Naive thymus-derived CD4-positive, alpha-beta T cell (primary cell): ENCODE data around the gene TPD52L2. TPM values are rescaled to one million over a fixed set of nuclear protein-coding genes. Genes with fewer than 3 reads are reported as not detected.
"Not testable (repeated sequence)": the region's sequence is repeated elsewhere in the genome, so short reads cannot be mapped to it uniquely, and the experiment has no call there.

Source experiments
- ATAC-seq: fragments of 150-1000 bp; cut with Tn5 transposase; 2 replicates; pipeline ENCODE4 v1.10.0; 2021; ENCODE audit warnings: mild to moderate bottlenecking, moderate library complexity
- CTCF ChIA-PET: fragments of 350-600 bp; sonication (Branson Sonifier 250); formaldehyde crosslinking; loops from one replicate; lab custom pipeline; 2021; ENCODE audit warnings: antibody characterized with exemption; lab: Charles Lee
- POLR2A ChIA-PET: fragments of 350-600 bp; sonication (Branson Sonifier 250); formaldehyde crosslinking; loops from one replicate; lab custom pipeline; 2021; ENCODE audit warnings: antibody characterized with exemption, inconsistent platforms; lab: Charles Lee
- DNase-seq, 9 donors: peaks; one replicate each; pipeline versions ENCODE4 v3.0.0 to v3.0.0-alpha.2; 2020 to 2022; ENCODE audit warnings: mixed read lengths in 1 of 9
- H3K27ac ChIP-seq: one replicate; pipeline ENCODE4 v1.7.0; 2013; ENCODE audit warnings: mild to moderate bottlenecking, low read depth, low read length, moderate library complexity
- H3K27me3 ChIP-seq, 2 donors: one replicate each; pipeline ENCODE4 v1.7.0; 2013; ENCODE audit warnings: low read length in 2 of 2, mild to moderate bottlenecking in 2 of 2, moderate library complexity in 2 of 2; ENCODE audit not compliant: control insufficient read depth in 2 of 2, insufficient read depth in 2 of 2
- H3K36me3 ChIP-seq, 3 experiments: 1 replicate in 2 of 3; 2 replicates in 1 of 3; pipeline ENCODE4 v1.7.0; 2013; ENCODE audit warnings: low read length in 3 of 3, mild to moderate bottlenecking in 3 of 3, moderate library complexity in 1 of 3; ENCODE audit not compliant: insufficient read depth in 3 of 3, control insufficient read depth in 2 of 3
- H3K4me1 ChIP-seq, 2 donors: one replicate each; pipeline ENCODE4 v1.7.0; 2013; ENCODE audit warnings: low read length in 2 of 2, mild to moderate bottlenecking in 2 of 2, moderate library complexity in 1 of 2; ENCODE audit not compliant: control insufficient read depth in 2 of 2, insufficient read depth in 2 of 2
- H3K4me3 ChIP-seq: 2 replicates; pipeline ENCODE4 v1.7.0; 2013; ENCODE audit warnings: mild to moderate bottlenecking, low read length
- H3K9me3 ChIP-seq, 3 experiments: 1 replicate in 2 of 3; 2 replicates in 1 of 3; pipeline ENCODE4 v1.7.0; 2013; ENCODE audit warnings: low read length in 3 of 3; ENCODE audit not compliant: control insufficient read depth in 2 of 3
- H3K27ac Mint-ChIP-seq, 9 donors: one replicate each; pipeline ENCODE4 v1.8.0; 2020 to 2022; ENCODE audit warnings: mixed read lengths in 9 of 9, mild to moderate bottlenecking in 8 of 9, moderate library complexity in 5 of 9, inconsistent platforms in 2 of 9
- H3K27me3 Mint-ChIP-seq, 5 donors: one replicate each; pipeline ENCODE4 v1.8.0; 2021 to 2022; ENCODE audit warnings: mixed read lengths in 5 of 5, mild to moderate bottlenecking in 1 of 5
- H3K36me3 Mint-ChIP-seq, 5 donors: one replicate each; pipeline ENCODE4 v1.8.0; 2020 to 2022; ENCODE audit warnings: mixed read lengths in 5 of 5, mild to moderate bottlenecking in 3 of 5, inconsistent platforms in 1 of 5
- H3K4me1 Mint-ChIP-seq, 7 donors: one replicate each; pipeline ENCODE4 v1.8.0; 2020 to 2022; ENCODE audit warnings: mixed read lengths in 7 of 7, mild to moderate bottlenecking in 3 of 7, inconsistent platforms in 1 of 7
- H3K4me3 Mint-ChIP-seq, 10 donors: one replicate each; pipeline ENCODE4 v1.8.0; 2020 to 2022; ENCODE audit warnings: mild to moderate bottlenecking in 10 of 10, mixed read lengths in 10 of 10, moderate library complexity in 6 of 10, inconsistent platforms in 2 of 10
- H3K9me3 Mint-ChIP-seq, 11 donors: one replicate each; pipeline ENCODE4 v1.8.0; 2020 to 2022; ENCODE audit warnings: mixed read lengths in 11 of 11, mild to moderate bottlenecking in 4 of 11, inconsistent platforms in 1 of 11, moderate library complexity in 1 of 11
- intact Hi-C, 2 donors: fragments of 100-400 bp; cut with micrococcal nuclease; formaldehyde crosslinking; loops; one replicate each; pipeline ENCODE4 v1.15.1; 2023
- polyA plus RNA-seq, 2 donors: library from polyadenylated mRNA; unstranded; fragments of 300-500 nt; fragmentation: Illumina TruSeq; gene quantifications; one replicate each; pipeline ENCODE4 v1.2.3, GENCODE V29; 2021
- total RNA-seq, 6 experiments: library from RNA in 5 of 6; stranded (reverse) in 5 of 6; gene quantifications; 1 replicate in 5 of 6; 2 replicates in 1 of 6; pipeline ENCODE4 v1.2.3 and lab custom pipeline; 2021 to 2026

The TPD52L2 gene
- total and polyA plus RNA-seq, 7 experiments from 2014 or later: 33.7 to 84.0 (median 47.5) TPM

DNA sequence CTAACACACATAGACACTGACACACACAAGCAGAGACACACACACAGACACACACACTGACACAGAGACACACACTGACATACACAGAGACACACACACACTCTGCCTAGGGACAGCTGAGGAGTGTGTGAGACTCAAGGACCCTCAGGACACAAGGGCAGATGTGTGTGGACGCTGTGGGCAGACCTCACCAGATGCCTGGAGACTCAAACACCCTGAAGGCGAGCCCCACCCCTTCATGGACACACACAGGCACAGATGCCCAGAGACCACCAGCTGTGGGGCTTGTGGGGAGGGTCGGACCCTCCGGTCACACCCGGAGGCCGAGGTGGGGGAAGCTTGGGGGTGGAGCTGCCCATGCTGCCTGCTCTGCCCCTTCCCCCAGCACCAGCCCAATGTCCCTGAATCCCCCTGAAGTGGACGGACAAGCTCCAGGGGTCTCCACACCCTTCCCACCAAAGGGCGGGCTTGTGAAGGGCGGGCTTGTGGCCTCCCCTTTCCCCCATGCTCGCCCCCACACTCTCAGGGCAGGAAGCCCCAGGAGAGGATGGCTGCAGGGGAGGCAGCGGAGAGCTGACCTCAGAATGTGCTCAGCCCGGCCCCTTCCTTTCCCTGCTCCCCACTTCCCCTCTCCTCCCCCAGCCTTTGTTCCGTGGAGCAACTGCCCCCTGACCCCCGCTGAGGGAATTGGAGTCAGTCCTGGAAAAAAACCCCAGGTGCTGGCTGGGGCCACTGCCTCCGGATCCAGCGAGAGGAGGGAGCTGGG, 17.6 kb upstream of the TPD52L2 start:
- DNase-seq (no peak), ATAC-seq (no peak)
- peaks cover 0 to 3% (median 0%) of the 10 kb centered on the region in 11 donors for H3K9me3 Mint-ChIP-seq
- Histone ChIP-seq H3K36me3 (no peaks in the 10 kb centered on the region), H3K4me3 (no peak overlapping the region), H3K27me3 (peaks cover 0 to 19% of the 10 kb centered on the region in 2 donors), H3K4me1 (peaks cover 0 to 9% of the 10 kb centered on the region in 2 donors), H3K9me3 (no peaks in the 10 kb centered on the region), H3K27ac (no peak overlapping the region)
- no peak overlapping the region for H3K4me3 Mint-ChIP-seq
- peaks cover 0 to 17% (median 4%) of the 10 kb centered on the region in 7 donors for H3K4me1 Mint-ChIP-seq
- no peaks in the 10 kb centered on the region for H3K36me3 Mint-ChIP-seq
- intact Hi-C loops: no loop called here
- peaks cover 20 to 46% (median 30%) of the 10 kb centered on the region in 5 donors for H3K27me3 Mint-ChIP-seq
- CTCF ChIA-PET: interaction anchor here (0.6 to 0.8 kb wide), 3 partner anchors 17 to 63 kb away, joined by 3 read pairs; no protein-coding TSS in a partner anchor
- H3K27ac Mint-ChIP-seq: no peak overlapping the region
- POLR2A ChIA-PET: interaction anchor here (0.6 to 1.0 kb wide), 2 partner anchors 29 to 327 kb away, joined by 3 to 5 read pairs; partner anchors contain the start of gene PPDPF

DNA sequence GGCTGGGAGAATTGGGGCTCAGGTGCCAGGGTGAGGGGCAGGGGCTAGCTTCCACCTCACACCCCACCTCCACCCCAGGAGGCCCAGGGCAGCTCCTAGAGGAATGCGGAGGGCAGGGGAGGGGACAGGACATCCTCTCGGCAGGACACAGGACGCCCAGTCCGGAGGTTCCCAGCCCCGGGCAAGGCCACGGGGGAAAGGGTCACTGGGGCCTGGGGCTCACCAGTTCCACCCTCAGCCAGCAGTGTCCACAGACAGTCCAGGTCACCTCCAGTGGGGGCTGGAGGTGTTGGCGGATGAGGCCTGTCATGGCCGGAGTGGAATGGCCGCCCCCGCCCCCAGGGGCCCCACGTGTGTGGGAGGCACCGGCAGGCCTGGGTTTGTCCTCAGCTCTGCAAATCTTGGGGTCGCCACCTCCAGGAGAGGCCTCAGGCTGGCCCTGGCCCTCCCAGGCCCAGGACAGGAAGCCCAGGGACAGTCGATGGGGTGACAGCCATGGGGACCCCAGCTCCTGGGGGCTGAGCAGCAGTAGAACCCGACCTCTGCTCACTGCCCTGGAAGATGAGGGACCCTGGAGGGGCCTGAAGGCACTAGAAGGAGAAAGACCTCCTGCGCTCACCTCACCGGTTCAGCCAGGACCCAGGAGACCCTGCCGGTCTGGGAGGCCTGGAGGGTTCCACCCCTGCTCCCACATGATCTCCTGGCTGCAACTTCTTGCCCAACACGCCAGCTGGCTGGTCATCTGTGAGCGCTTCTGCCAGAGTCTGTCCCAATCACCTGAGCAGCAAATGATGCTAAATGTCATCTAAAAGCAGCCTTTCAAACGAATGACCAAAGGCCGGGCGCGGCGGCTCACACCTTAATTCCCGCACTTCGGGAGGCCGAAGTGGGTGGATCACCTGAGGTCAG, 16.8 kb upstream of the TPD52L2 start:
- no peaks in the 10 kb centered on the region for H3K36me3 Mint-ChIP-seq
- ChIA-PET CTCF (interaction anchor here (0.6 to 0.8 kb wide), 3 partner anchors 16 to 64 kb away, joined by 3 read pairs; no protein-coding TSS in a partner anchor), POLR2A (no interaction called here)
- Histone ChIP-seq H3K36me3 (no peaks in the 10 kb centered on the region), H3K27me3 (peaks cover 0 to 19% of the 10 kb centered on the region in 2 donors), H3K4me3 (no peak overlapping the region), H3K27ac (no peak overlapping the region), H3K9me3 (no peaks in the 10 kb centered on the region), H3K4me1 (peaks cover 0 to 9% of the 10 kb centered on the region in 2 donors)
- ATAC-seq: no peak
- H3K9me3 Mint-ChIP-seq: peaks cover 0 to 3% (median 0%) of the 10 kb centered on the region in 11 donors
- peaks cover 14 to 39% (median 26%) of the 10 kb centered on the region in 5 donors for H3K27me3 Mint-ChIP-seq
- H3K4me1 Mint-ChIP-seq: peaks cover 0 to 17% (median 4%) of the 10 kb centered on the region in 7 donors
- no peak overlapping the region for H3K27ac Mint-ChIP-seq
- DNase-seq: no peak
- intact Hi-C loops: no loop called here
- no peak overlapping the region for H3K4me3 Mint-ChIP-seq

DNA sequence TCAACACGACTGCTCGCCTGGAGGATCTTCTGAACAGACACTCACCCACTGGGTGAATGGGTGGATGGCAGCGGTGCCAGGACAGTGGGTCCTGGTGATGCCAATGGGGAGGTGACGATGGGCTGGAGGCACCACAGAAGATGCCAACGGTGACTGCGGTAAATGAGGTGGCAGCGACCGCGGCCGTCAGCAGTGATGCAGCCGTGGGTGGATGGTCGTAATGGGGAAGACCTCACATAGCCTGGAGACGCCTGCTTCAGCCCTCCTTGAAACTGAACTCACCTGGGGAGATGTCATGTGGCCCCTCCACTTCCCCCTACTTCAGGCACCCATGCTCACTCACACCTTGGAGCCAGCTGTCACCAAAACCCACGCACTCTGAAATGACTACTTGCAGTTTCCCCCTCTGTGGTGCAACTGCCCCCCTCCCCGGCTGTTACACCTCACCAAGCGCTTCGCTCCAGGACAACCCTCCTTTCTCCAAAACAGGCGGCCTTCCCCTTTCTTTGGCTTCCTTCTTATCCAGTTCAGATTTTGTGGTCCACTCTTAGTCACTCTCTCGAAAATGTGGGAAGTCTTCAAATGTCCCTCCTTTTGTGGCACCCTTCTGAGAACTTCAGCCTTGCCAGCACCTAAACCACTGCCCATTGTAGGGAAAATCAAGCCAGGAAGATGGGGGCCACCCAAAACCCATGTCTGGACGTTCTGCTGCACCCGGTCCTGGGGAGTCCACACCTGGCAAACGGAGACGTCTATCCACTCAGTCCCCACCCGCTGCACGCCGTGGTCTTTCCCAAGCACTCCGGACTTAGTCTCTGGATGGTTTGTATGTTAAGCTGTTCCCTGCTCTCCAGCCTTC, 14.2 kb upstream of the TPD52L2 start:
- DNase-seq (no peak), ATAC-seq (peak; percentile 39)
- H3K9me3 ChIP-seq: no peaks in the 10 kb centered on the region
- Mint-ChIP-seq H3K4me3 (no peak overlapping the region), H3K9me3 (peaks cover 0 to 3% (median 0%) of the 10 kb centered on the region in 11 donors), H3K27me3 (peaks cover 0 to 16% (median 13%) of the 10 kb centered on the region in 5 donors), H3K4me1 (peaks cover 0 to 11% (median 3%) of the 10 kb centered on the region in 7 donors), H3K36me3 (no peaks in the 10 kb centered on the region), H3K27ac (peak overlapping the region in 2 of 9 donors; percentile 17 to 45)
- no peaks in the 10 kb centered on the region for H3K36me3 ChIP-seq
- peaks cover 0 to 9% of the 10 kb centered on the region in 2 donors for H3K27me3 ChIP-seq
- H3K27ac ChIP-seq: no peak overlapping the region
- no peak overlapping the region for H3K4me3 ChIP-seq
- ChIA-PET CTCF (no interaction called here), POLR2A (no interaction called here)
- H3K4me1 ChIP-seq: peaks cover 0 to 16% of the 10 kb centered on the region in 2 donors
- intact Hi-C loops: no loop called here

DNA sequence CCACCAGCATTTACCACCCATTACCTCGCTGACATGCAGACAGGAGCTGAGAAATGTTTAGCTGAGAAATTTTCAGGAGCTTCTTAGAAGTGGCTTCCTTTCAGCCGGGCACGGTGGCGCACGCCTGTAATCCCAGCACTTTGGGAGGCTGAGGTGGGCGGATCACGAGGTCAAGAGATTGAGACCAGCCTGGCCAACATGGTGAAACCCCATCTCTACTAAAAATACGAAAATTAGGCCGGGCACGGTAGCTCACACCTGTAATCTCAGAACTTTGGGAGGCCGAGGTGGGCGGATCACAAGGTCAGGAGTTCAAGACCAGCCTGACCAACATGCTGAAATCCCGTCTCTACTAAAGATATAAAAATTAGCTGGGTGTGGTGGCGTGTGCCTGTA, 13.5 kb upstream of the TPD52L2 start:
- H3K27ac Mint-ChIP-seq, H3K9me3 Mint-ChIP-seq, H3K4me3 ChIP-seq, H3K4me3 Mint-ChIP-seq, ATAC-seq, DNase-seq, H3K36me3 Mint-ChIP-seq, H3K36me3 ChIP-seq, CTCF ChIA-PET, H3K27me3 ChIP-seq, H3K9me3 ChIP-seq, intact Hi-C loops, POLR2A ChIA-PET, H3K4me1 Mint-ChIP-seq, H3K27ac ChIP-seq: not testable (repeated sequence)
- H3K4me1 ChIP-seq: peaks cover 0 to 16% of the 10 kb centered on the region in 2 donors
- peaks cover 0 to 13% (median 9%) of the 10 kb centered on the region in 5 donors for H3K27me3 Mint-ChIP-seq

DNA sequence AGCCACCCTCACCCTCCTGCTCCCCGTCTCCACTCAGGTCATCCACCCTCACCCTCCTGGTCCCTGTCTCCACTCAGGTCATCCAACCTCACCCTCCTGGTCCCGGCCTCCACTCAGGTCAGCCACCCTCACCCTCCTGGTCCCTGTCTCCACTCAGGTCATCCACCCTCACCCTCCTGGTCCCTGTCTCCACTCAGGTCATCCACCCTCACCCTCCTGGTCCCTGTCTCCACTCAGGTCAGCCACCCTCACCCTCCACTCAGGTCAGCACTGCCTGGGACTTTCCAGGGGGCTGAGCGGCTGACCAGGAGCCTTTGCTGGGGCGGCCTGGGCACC, 11.4 kb upstream of the TPD52L2 start:
- DNase-seq, H3K4me3 Mint-ChIP-seq, H3K27ac ChIP-seq, ATAC-seq, intact Hi-C loops, H3K9me3 Mint-ChIP-seq, H3K36me3 Mint-ChIP-seq, H3K9me3 ChIP-seq, H3K4me3 ChIP-seq, H3K27me3 ChIP-seq, H3K36me3 ChIP-seq: not testable (repeated sequence)
- Mint-ChIP-seq H3K4me1 (peaks cover 8 to 24% (median 20%) of the 10 kb centered on the region in 7 donors), H3K27me3 (peaks cover 0 to 13% (median 9%) of the 10 kb centered on the region in 5 donors), H3K27ac (peak overlapping the region in 1 of 9 donors; percentile 65)
- ChIA-PET POLR2A (interaction anchor here (0.7 kb wide), 1 partner anchor 29 kb away, joined by 3 read pairs; no protein-coding TSS in a partner anchor), CTCF (interaction anchor here (1.4 kb wide), 1 partner anchor 11 kb away, joined by 3 read pairs; the partner anchor contains the start of gene TPD52L2)
- H3K4me1 ChIP-seq: peaks cover 10 to 20% of the 10 kb centered on the region in 2 donors
